Activated CD4-positive, alpha-beta memory T cell treated with anti-CD3 and anti-CD28 coated beads for 36 hours (primary cell): ENCODE data around the gene GCNT4. TPM values are rescaled to one million over a fixed set of nuclear protein-coding genes. Genes with fewer than 3 reads are reported as not detected.
"Not testable (repeated sequence)": the region's sequence is repeated elsewhere in the genome, so short reads cannot be mapped to it uniquely, and the experiment has no call there.

Experiments
- CTCF ChIA-PET: fragments of 350-600 bp; sonication (Branson Sonifier 250); formaldehyde crosslinking; loops from one replicate; lab custom pipeline; 2021; ENCODE audit warnings: antibody characterized with exemption, inconsistent platforms; lab: Charles Lee
- POLR2A ChIA-PET: fragments of 350-600 bp; sonication (Branson Sonifier 250); formaldehyde crosslinking; loops from one replicate; lab custom pipeline; 2021; ENCODE audit warnings: antibody characterized with exemption; lab: Charles Lee
- DNase-seq: peaks from one replicate; pipeline ENCODE4 v3.0.0-alpha.2; 2020
- H3K27ac Mint-ChIP-seq: one replicate; pipeline ENCODE4 v1.8.0; 2021; ENCODE audit warnings: mixed read lengths
- H3K27me3 Mint-ChIP-seq: one replicate; pipeline ENCODE4 v1.8.0; 2021; ENCODE audit warnings: mixed read lengths
- H3K36me3 Mint-ChIP-seq: one replicate; pipeline ENCODE4 v1.8.0; 2021; ENCODE audit warnings: mixed read lengths
- H3K4me1 Mint-ChIP-seq: one replicate; pipeline ENCODE4 v1.8.0; 2021; ENCODE audit warnings: low read depth, mixed read lengths
- H3K4me3 Mint-ChIP-seq: one replicate; pipeline ENCODE4 v1.8.0; 2021; ENCODE audit warnings: mild to moderate bottlenecking, mixed read lengths
- H3K9me3 Mint-ChIP-seq: one replicate; pipeline ENCODE4 v1.8.0; 2021; ENCODE audit warnings: mixed read lengths
- intact Hi-C: fragments of 100-400 bp; cut with micrococcal nuclease; formaldehyde crosslinking; loops from one replicate; pipeline ENCODE4 v1.15.1; 2023
- total RNA-seq, 2 experiments: library from RNA; stranded (reverse); gene quantifications; one replicate each; pipeline ENCODE4 v1.2.3, GENCODE V29; 2021

The GCNT4 gene, protein sequence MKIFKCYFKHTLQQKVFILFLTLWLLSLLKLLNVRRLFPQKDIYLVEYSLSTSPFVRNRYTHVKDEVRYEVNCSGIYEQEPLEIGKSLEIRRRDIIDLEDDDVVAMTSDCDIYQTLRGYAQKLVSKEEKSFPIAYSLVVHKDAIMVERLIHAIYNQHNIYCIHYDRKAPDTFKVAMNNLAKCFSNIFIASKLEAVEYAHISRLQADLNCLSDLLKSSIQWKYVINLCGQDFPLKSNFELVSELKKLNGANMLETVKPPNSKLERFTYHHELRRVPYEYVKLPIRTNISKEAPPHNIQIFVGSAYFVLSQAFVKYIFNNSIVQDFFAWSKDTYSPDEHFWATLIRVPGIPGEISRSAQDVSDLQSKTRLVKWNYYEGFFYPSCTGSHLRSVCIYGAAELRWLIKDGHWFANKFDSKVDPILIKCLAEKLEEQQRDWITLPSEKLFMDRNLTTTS
- 1 to 10 TPM; 2.4 TPM for total RNA-seq

DNA sequence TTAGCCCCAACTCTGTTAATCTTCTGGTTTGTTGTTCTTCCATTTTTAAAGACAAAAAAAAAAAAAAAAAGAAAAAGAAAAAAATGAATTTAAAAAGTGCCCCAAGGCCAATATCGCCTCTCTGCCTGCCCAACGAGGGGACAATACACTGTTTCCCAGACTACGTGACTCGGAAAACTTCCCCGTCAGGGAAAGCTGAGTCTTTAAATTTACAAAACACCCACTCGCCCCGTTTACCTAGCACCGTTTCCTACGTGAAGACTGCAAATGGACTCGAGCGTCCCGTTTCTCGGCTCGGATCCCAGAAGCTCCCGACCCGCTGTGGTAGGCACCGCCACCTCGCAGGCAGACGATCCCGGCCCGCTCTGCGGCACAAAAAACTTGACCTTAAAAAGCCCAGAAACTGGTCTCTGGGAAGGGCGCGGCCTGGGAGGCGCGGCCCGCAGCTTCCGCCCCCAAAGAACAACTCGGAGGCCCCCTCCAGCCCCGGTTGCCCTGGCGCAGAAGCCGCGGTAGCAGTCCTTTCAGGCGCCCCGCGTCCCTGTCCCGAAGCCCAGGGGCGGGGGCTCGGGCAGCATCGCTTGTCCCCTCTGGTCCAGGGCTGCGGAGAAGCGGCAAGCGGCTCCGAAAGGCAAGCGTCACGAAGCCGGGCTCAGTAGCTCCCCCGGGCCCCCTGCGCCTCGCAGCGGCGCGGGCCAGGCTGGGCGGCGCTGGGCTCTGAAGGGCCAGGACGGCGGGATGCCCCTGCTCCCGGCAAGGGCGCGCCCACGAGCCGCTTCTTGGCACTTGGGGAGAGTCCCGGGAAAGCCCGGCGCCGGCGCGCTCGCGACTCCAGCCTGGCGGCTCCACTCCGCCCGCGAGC is at the start of gene GCNT4:
Gene GCNT4, minus strand, starts transcription at position 367 of the 862 bp plus-strand sequence. CDS start 22,521 bp downstream, outside the sequence.
- Mint-ChIP-seq H3K4me1 (peaks cover 80% of the 10 kb centered on the region), H3K27me3 (peaks cover 4% of the 10 kb centered on the region), H3K27ac (peak within 1 kb of the TSS; percentile 95), H3K4me3 (peak within 1 kb of the TSS; percentile 90), H3K36me3 (peaks cover 3% of the 10 kb centered on the region), H3K9me3 (no peaks in the 10 kb centered on the region)
- intact Hi-C loops, result loop anchor here (1.0 to 10.0 kb wide), 9 partner anchors 45 to 1492 kb away; partner anchors contain the start of genes CERT1, FAM169A, IQGAP2 and POLK
- DNase-seq, result peak; percentile 63
- ChIA-PET CTCF (interaction anchor here (0.6 to 1.6 kb wide), 7 partner anchors 22 to 313 kb away, joined by 3 to 9 read pairs (median 3); partner anchors contain the start of genes ANKRD31 and HMGCR), POLR2A (interaction anchor here (1.4 to 2.5 kb wide), 4 partner anchors 36 to 285 kb away, joined by 3 to 16 read pairs (median 8); partner anchors contain the start of genes ANKRD31 and HMGCR)

DNA sequence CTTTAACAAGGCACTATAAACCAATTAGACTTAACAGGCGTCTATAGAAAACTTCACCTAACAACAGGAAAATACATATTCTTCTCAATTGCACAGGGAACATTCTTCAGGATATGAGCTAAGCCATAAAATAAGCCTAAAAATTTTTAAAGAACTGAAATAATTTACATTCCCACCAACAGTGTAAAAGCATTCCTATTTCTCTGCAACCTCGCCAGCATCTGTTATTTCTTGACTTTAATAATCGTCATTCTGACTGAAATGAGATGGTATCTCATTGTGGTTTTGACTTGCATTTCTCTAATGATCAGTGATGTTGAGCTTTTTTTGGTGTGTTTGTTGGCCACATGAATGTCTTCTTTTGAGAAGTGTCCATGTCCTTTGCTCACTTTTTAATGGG is 43.6 kb upstream of the GCNT4 start:
- H3K9me3 Mint-ChIP-seq, H3K4me3 Mint-ChIP-seq, H3K27ac Mint-ChIP-seq, H3K36me3 Mint-ChIP-seq, H3K27me3 Mint-ChIP-seq, H3K4me1 Mint-ChIP-seq, POLR2A ChIA-PET, DNase-seq: not testable (repeated sequence)
- intact Hi-C loops, result loop anchor here (5.0 kb wide), 1 partner anchor 44 kb away; the partner anchor contains the start of gene GCNT4
- CTCF ChIA-PET, result interaction anchor here (1.0 kb wide), 1 partner anchor 45 kb away, joined by 7 read pairs; no protein-coding TSS in a partner anchor

DNA sequence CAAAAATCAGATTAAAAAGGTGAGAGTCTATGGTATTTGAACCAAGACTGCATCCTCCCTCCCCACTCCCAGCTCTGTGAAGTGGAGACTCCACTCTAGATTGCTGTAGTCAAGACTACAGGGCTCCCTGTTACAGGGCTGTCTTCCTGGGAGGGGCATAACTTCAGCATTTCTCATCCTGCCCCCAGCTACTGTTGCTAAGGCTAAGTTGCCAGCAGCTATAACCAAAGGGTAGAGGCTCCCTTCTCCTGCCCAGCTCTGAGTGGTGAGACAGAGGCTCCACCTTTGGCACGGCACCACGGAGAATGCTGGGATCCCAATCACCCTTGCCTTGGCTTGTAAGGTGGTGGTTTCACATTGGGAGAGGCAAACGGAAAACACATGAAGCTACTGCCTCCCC is 39.2 kb upstream of the GCNT4 start:
- ChIA-PET CTCF (no interaction called here), POLR2A (no interaction called here)
- Mint-ChIP-seq H3K36me3 (no peaks in the 10 kb centered on the region), H3K27me3 (no peaks in the 10 kb centered on the region), H3K4me3 (no peak overlapping the region), H3K9me3 (no peaks in the 10 kb centered on the region), H3K27ac (no peak overlapping the region), H3K4me1 (peaks cover 25% of the 10 kb centered on the region)
- DNase-seq, result no peak
- intact Hi-C loops, result no loop called here

DNA sequence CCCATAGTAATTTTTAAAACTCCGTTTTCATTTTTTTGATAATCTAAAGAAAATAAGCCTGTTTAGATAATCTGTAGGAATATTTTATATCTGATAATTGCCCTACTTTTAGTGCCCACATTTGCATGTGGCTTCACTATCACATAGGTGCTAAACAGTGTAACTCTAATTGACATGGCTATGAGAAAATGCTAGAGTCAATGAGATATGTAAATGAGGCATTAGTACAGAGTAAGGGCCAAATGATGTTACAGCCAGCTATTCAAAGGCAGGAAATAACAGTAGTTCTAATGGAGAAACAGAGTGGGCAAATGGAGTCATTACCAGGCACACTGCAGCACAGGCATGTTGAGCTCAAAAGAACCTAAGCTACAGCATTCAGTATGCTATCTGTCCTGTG is 37.3 kb upstream of the GCNT4 start:
- Mint-ChIP-seq H3K27ac (no peak overlapping the region), H3K27me3 (no peaks in the 10 kb centered on the region), H3K4me1 (peaks cover 16% of the 10 kb centered on the region), H3K36me3 (no peaks in the 10 kb centered on the region), H3K9me3 (no peaks in the 10 kb centered on the region), H3K4me3 (no peak overlapping the region)
- no peak for DNase-seq
- ChIA-PET POLR2A (interaction anchor here (1.0 to 1.2 kb wide), 2 partner anchors 30 to 37 kb away, joined by 5 to 6 read pairs; partner anchors contain the start of gene GCNT4), CTCF (interaction anchor here (0.7 to 1.2 kb wide), 2 partner anchors 13 to 41 kb away, joined by 3 to 4 read pairs; no protein-coding TSS in a partner anchor)
- intact Hi-C loops, result loop anchor here (1.0 kb wide), 1 partner anchor 29 kb away; no protein-coding TSS in a partner anchor

DNA sequence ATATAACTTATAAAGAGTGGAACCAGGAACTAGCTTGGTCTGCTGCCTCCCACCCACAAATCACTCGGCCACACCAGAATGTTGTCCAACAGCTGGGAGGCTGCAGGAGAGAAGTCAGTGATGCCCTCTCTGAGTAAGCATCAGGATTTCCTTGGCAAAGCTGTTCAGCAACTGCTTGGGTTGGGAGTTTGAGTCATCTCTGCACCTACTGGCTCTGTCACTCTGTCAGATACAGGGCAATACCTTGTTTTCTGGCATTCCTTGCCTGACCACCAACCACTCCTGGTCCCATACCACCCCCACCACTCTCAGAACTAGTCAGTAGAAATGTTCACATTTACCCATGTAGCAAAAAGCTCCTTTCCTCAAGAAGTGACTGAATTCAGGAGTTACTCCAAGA is 36.8 kb upstream of the GCNT4 start:
- intact Hi-C loops, result loop anchor here (1.0 kb wide), 1 partner anchor 29 kb away; no protein-coding TSS in a partner anchor
- POLR2A ChIA-PET, result interaction anchor here (1.0 to 1.2 kb wide), 2 partner anchors 29 to 36 kb away, joined by 5 to 6 read pairs; partner anchors contain the start of gene GCNT4
- peak; percentile 66 for DNase-seq

DNA sequence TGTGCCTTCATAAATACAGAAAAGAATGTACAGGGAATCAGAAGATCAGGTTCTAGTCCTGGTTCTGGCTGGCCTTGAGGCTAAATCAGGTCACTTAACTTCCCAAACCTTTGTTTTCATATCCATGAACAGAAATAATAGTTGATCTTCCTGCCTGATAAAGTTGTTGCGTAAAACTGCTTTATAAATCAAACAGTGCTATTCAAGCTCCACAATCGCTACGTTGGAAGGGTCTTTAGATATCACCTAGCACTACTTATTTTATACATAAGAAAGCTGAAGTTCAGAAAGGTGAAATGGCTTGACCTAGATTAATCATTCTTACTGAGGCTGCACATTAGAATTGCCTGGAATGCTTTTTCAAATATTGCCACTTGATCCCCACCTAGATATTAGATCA is 36.3 kb upstream of the GCNT4 start:
- Mint-ChIP-seq H3K27ac (no peak overlapping the region), H3K4me1 (peaks cover 15% of the 10 kb centered on the region), H3K4me3 (no peak overlapping the region), H3K9me3 (no peaks in the 10 kb centered on the region), H3K36me3 (no peaks in the 10 kb centered on the region), H3K27me3 (no peaks in the 10 kb centered on the region)
- POLR2A ChIA-PET, result interaction anchor here (1.0 to 1.2 kb wide), 2 partner anchors 29 to 36 kb away, joined by 5 to 6 read pairs; partner anchors contain the start of gene GCNT4
- CTCF ChIA-PET, result interaction anchor here (1.2 kb wide), 1 partner anchor 40 kb away, joined by 4 read pairs; no protein-coding TSS in a partner anchor
- intact Hi-C loops, result loop anchor here (1.0 kb wide), 1 partner anchor 28 kb away; no protein-coding TSS in a partner anchor
- no peak for DNase-seq

More for the DNA sequence above, 36.8 kb upstream of the GCNT4 start:
- Mint-ChIP-seq H3K27ac (no peak overlapping the region), H3K9me3 (no peaks in the 10 kb centered on the region), H3K36me3 (no peaks in the 10 kb centered on the region), H3K27me3 (no peaks in the 10 kb centered on the region), H3K4me1 (peaks cover 15% of the 10 kb centered on the region), H3K4me3 (no peak overlapping the region)
- CTCF ChIA-PET, result interaction anchor here (1.2 kb wide), 1 partner anchor 40 kb away, joined by 4 read pairs; no protein-coding TSS in a partner anchor

DNA sequence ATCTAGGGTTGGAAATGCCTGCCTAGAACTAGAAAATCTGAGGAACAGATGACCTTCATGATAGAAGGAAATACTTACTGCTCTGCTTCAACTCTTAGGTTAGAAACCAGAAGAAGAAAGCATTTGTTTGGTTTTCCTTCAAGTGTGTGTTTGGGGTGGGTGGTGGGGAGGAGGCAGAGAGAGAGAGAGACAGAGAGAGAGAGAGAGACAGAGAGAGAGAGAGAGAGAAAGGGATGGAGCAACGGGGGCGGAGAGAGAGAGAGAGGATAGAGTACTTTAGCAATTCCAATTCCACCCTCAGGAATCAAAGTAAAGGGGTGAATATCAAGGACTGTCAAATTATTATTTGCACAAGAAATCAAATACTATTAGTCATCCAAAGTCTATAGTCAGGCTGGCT is 29.2 kb upstream of the GCNT4 start:
- Mint-ChIP-seq H3K27me3 (no peaks in the 10 kb centered on the region), H3K4me1 (peaks cover 7% of the 10 kb centered on the region), H3K4me3 (no peak overlapping the region), H3K9me3 (no peaks in the 10 kb centered on the region), H3K27ac (no peak overlapping the region), H3K36me3 (no peaks in the 10 kb centered on the region)
- ChIA-PET POLR2A (no interaction called here), CTCF (no interaction called here)
- DNase-seq, result no peak
- intact Hi-C loops, result no loop called here

DNA sequence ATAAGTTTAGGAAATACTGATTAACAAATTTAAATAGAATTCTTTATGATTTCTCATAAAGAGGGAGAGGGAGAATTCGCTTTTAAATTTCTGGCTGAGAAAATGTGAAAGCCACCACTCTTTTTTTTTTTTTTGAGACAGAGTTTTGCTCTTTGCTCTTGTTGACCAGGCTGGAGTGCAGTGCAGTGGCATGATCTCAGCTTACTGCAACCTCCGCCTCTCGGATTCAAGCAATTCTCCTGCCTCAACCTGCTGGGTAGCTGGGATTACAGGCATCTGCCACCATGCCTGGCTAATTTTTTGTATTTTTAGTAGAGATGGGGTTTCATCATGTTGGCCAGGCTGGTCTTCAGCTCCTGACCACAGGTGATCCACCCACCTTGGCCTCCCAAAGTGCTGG is 27.0 kb upstream of the GCNT4 start:
- POLR2A ChIA-PET, H3K27me3 Mint-ChIP-seq, CTCF ChIA-PET: not testable (repeated sequence)

DNA sequence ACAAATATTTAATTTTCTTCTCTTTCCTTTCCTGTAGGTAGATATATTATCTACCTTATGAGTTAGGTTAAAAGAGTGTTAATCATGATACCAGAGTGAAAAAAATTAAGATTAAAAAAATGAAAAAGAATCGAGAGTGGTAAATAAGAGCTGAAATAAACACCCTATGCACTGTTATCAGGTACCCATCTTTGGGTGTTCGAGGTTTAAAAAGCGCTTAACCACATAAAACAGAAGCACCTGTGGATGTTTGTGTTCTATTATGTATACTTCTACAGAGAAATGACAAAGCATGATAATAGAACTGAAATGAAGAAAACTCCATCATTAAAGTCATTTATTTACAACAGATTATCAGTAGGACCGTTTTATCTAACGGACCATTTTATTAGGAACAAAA is 25.7 kb upstream of the GCNT4 start:
- Mint-ChIP-seq H3K36me3 (no peaks in the 10 kb centered on the region), H3K4me1 (peaks cover 17% of the 10 kb centered on the region), H3K27ac (no peak overlapping the region), H3K4me3 (no peak overlapping the region), H3K27me3 (no peaks in the 10 kb centered on the region), H3K9me3 (no peaks in the 10 kb centered on the region)
- ChIA-PET CTCF (no interaction called here), POLR2A (no interaction called here)
- DNase-seq, result no peak
- intact Hi-C loops, result no loop called here

More for the DNA sequence above, 27.0 kb upstream of the GCNT4 start:
- H3K27ac Mint-ChIP-seq, H3K9me3 Mint-ChIP-seq, intact Hi-C loops, H3K36me3 Mint-ChIP-seq, H3K4me3 Mint-ChIP-seq, DNase-seq: not testable (repeated sequence)
- peaks cover 17% of the 10 kb centered on the region for H3K4me1 Mint-ChIP-seq

DNA sequence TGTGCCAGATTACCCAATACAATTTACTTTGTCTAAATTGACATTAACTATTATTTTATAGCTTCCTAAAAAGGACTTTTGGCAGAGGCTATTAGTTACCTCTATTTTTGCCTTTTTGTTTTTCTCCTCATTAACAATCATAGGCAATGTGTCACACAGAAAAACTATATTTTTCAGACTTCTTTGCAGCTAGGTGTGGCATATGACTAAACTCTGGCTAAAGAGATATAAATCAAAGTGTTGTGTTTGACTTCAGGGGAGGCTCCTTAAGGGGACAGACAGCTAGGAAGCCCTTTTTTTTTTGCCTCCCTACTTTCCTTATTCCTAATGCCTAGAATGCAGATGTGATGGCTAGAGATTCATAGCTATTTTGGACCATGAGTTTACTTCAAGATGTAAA is 19.7 kb upstream of the GCNT4 start:
- intact Hi-C loops, result no loop called here
- H3K27ac Mint-ChIP-seq, result no peak overlapping the region
- H3K4me3 Mint-ChIP-seq, result no peak overlapping the region
- H3K4me1 Mint-ChIP-seq, result peaks cover 11% of the 10 kb centered on the region
- no peak for DNase-seq
- no peaks in the 10 kb centered on the region for H3K9me3 Mint-ChIP-seq
- no peaks in the 10 kb centered on the region for H3K27me3 Mint-ChIP-seq
- H3K36me3 Mint-ChIP-seq, result no peaks in the 10 kb centered on the region
- ChIA-PET POLR2A (no interaction called here), CTCF (interaction anchor here (0.5 to 1.9 kb wide), 2 partner anchors 8 to 22 kb away, joined by 3 to 4 read pairs; no protein-coding TSS in a partner anchor)

DNA sequence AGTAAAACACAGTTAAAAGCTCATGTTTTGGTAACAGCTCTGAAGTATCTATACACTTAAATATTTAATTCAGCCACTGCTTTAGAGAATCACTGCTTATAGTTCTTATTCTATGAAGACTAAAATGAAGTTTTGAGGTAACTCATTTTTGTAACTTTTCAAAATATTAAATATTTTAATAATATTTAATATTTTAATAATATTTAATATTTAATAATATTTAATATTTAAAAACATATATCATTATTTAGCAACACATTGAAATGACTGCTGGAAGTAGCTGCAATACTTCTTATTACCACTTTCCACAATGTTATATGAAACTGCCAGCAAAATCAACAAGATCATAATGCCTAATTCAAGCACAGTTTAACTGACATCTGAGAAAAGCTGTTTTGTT is 18.7 kb upstream of the GCNT4 start:
- no peak overlapping the region for H3K27ac Mint-ChIP-seq
- H3K4me1 Mint-ChIP-seq, result peaks cover 6% of the 10 kb centered on the region
- H3K27me3 Mint-ChIP-seq, result no peaks in the 10 kb centered on the region
- no peaks in the 10 kb centered on the region for H3K36me3 Mint-ChIP-seq
- no peak for DNase-seq
- POLR2A ChIA-PET, result no interaction called here
- intact Hi-C loops, result no loop called here
- no peaks in the 10 kb centered on the region for H3K9me3 Mint-ChIP-seq
- CTCF ChIA-PET, result no interaction called here
- no peak overlapping the region for H3K4me3 Mint-ChIP-seq
